CD4-positive, alpha-beta T cell (primary cell): ENCODE data around the gene OTUB1. TPM values are rescaled to one million over a fixed set of nuclear protein-coding genes. Genes with fewer than 3 reads are reported as not detected.

ENCODE experiments used
- ATAC-seq: fragments of 200-7000 bp; cut with Tn5 transposase; one replicate; pipeline ENCODE4 v1.10.0; 2022; ENCODE audit warnings: mild to moderate bottlenecking; ENCODE audit not compliant: poor library complexity
- CTCF ChIA-PET: fragments of 350-600 bp; sonication (Branson Sonifier 250); formaldehyde crosslinking; loops from one replicate; lab custom pipeline; 2021; ENCODE audit warnings: antibody characterized with exemption, inconsistent platforms; lab: Charles Lee
- POLR2A ChIA-PET: fragments of 350-600 bp; sonication (Branson Sonifier 250); formaldehyde crosslinking; loops from one replicate; lab custom pipeline; 2021; ENCODE audit warnings: antibody characterized with exemption, inconsistent platforms; lab: Charles Lee
- DNase-seq, 14 experiments: peaks; one replicate each; pipeline ENCODE4 v3.0.0-alpha.2; 2013 to 2020; ENCODE audit warnings: mixed read lengths in 2 of 14
- H3K27ac ChIP-seq, 2 donors: one replicate each; pipeline versions ENCODE4 v1.5.1 to v1.7.0; 2013; ENCODE audit warnings: low read length in 2 of 2, low read depth in 1 of 2, mild to moderate bottlenecking in 1 of 2
- H3K27me3 ChIP-seq, 2 experiments: 1 replicate in 1 of 2; 2 replicates in 1 of 2; pipeline versions ENCODE4 v1.6.1 to v1.7.0; 2013; ENCODE audit warnings: low read length in 2 of 2, control low read depth in 1 of 2, mild to moderate bottlenecking in 1 of 2, moderate library complexity in 1 of 2; ENCODE audit not compliant: insufficient read depth in 2 of 2, control insufficient read depth in 1 of 2
- H3K36me3 ChIP-seq: one replicate; pipeline ENCODE4 v1.6.1; 2013; ENCODE audit warnings: low read length, control low read depth; ENCODE audit not compliant: insufficient read depth
- H3K4me1 ChIP-seq: one replicate; pipeline ENCODE4 v1.6.1; 2013; ENCODE audit warnings: low read length, control low read depth; ENCODE audit not compliant: insufficient read depth
- H3K4me3 ChIP-seq: one replicate; pipeline ENCODE4 v1.5.1; 2013; ENCODE audit warnings: mild to moderate bottlenecking, low read length, moderate library complexity
- H3K9me3 ChIP-seq, 2 experiments: 1 replicate in 1 of 2; 2 replicates in 1 of 2; pipeline versions ENCODE4 v1.6.1 to v1.7.0; 2013; ENCODE audit warnings: low read length in 2 of 2, mild to moderate bottlenecking in 2 of 2, control low read depth in 1 of 2, moderate library complexity in 1 of 2; ENCODE audit not compliant: control insufficient read depth in 1 of 2, insufficient read depth in 1 of 2
- H3K27ac Mint-ChIP-seq: one replicate; pipeline ENCODE4 v1.8.0; 2020; ENCODE audit warnings: mixed read lengths
- H3K27me3 Mint-ChIP-seq: one replicate; pipeline ENCODE4 v1.8.0; 2021; ENCODE audit warnings: mixed read lengths
- H3K36me3 Mint-ChIP-seq: one replicate; pipeline ENCODE4 v1.8.0; 2021; ENCODE audit warnings: low read depth, mixed read lengths
- H3K4me1 Mint-ChIP-seq: one replicate; pipeline ENCODE4 v1.8.0; 2021; ENCODE audit warnings: low read depth, mixed read lengths
- H3K4me3 Mint-ChIP-seq: one replicate; pipeline ENCODE4 v1.8.0; 2020; ENCODE audit warnings: mild to moderate bottlenecking, mixed read lengths
- H3K9me3 Mint-ChIP-seq: one replicate; pipeline ENCODE4 v1.8.0; 2020; ENCODE audit warnings: mixed read lengths
- CTCF ChIP-seq: fragments of 200-600 bp; IDR thresholded peaks from one replicate; pipeline ENCODE4 v1.8.0; 2022; ENCODE audit warnings: antibody characterized with exemption, mild to moderate bottlenecking
- intact Hi-C, 2 experiments: fragments of 100-400 bp; cut with DNase I in 1 of 2; cut with micrococcal nuclease in 1 of 2; formaldehyde crosslinking; loops; one replicate each; pipeline versions ENCODE4 v1.15.1 to v1.9.0; 2023 to 2025; cut with DNase I, micrococcal nuclease
- total RNA-seq, 174 experiments: library from RNA in 2 of 174; stranded (reverse) in 2 of 174; gene quantifications; one replicate each; pipeline ENCODE4 v1.2.3 and lab custom pipeline; 2021 to 2026

Gene OTUB1
- total RNA-seq, 2 experiments from 2014 or later, result 57.5 to 60.0 TPM

- H3K36me3 ChIP-seq, result peaks cover 14% of the 10 kb centered on the region
- peaks cover 23% of the 10 kb centered on the region for H3K4me1 ChIP-seq
- no peak overlapping the region for H3K4me3 ChIP-seq
- ChIA-PET CTCF (no interaction called here), POLR2A (no interaction called here)
- no peaks in the 10 kb centered on the region for H3K9me3 ChIP-seq
- no peaks in the 10 kb centered on the region for H3K27me3 Mint-ChIP-seq
- no peak for DNase-seq
- H3K4me3 Mint-ChIP-seq, result no peak overlapping the region
- intact Hi-C loops, result no loop called here
- H3K27ac Mint-ChIP-seq, result no peak overlapping the region
- TF ChIP-seq CTCF, result no peak
- H3K27ac ChIP-seq, result no peak overlapping the region
- H3K4me1 Mint-ChIP-seq, result peaks cover 26% of the 10 kb centered on the region
- H3K9me3 Mint-ChIP-seq, result no peaks in the 10 kb centered on the region
- no peaks in the 10 kb centered on the region for H3K27me3 ChIP-seq
- no peak for ATAC-seq
- no peaks in the 10 kb centered on the region for H3K36me3 Mint-ChIP-seq
Measured at GRCh38 chr11:63941901-63942300, 44.3 kb upstream of the OTUB1 start.

GRCh38 chr11:63942803-63943202 is 43.4 kb upstream of the OTUB1 start:
- intact Hi-C loops, result no loop called here
- CTCF ChIA-PET, result no interaction called here

DNA sequence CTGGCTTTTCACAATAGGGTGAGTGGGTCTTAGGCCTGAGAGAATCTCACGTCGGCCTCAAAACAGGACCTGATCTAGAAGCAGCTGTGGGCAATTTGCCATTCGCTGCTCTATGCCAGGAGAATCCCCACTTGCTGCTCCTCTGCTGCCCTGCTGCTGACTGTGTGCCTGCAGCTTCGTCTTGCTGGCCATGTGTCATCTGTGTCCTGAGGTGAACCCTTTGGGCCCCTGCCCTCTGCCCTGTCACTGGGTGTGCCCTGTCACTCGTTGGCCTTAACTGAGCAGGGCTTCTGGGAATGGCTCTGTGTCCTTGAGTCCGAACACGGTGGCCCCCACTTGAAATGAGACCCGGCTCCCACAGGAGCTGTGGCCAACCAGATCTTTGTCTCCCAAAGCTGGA is 41.3 kb upstream of the OTUB1 start:
- Mint-ChIP-seq H3K4me1 (peaks cover 13% of the 10 kb centered on the region), H3K36me3 (no peaks in the 10 kb centered on the region), H3K27ac (no peak overlapping the region), H3K9me3 (no peaks in the 10 kb centered on the region), H3K27me3 (no peaks in the 10 kb centered on the region), H3K4me3 (no peak overlapping the region)
- peaks cover 15% of the 10 kb centered on the region for H3K36me3 ChIP-seq
- ChIA-PET POLR2A (interaction anchor here (1.5 to 3.8 kb wide), 2 partner anchors 23 to 107 kb away, joined by 3 to 36 read pairs; partner anchors contain the start of gene MARK2), CTCF (interaction anchor here (0.7 to 2.9 kb wide), 7 partner anchors 21 to 177 kb away, joined by 3 to 43 read pairs (median 6); partner anchors contain the start of genes COX8A, MARK2, RCOR2 and ZFTA)
- H3K9me3 ChIP-seq, result no peaks in the 10 kb centered on the region
- H3K4me3 ChIP-seq, result no peak overlapping the region
- H3K27me3 ChIP-seq, result no peaks in the 10 kb centered on the region
- H3K4me1 ChIP-seq, result peaks cover 4% of the 10 kb centered on the region
- intact Hi-C loops, result loop anchor here (1.0 kb wide), 1 partner anchor 108 kb away; no protein-coding TSS in a partner anchor
- no peak for TF ChIP-seq CTCF
- DNase-seq, result no peak
- ATAC-seq, result no peak
- H3K27ac ChIP-seq, result no peak overlapping the region

More at GRCh38 chr11:63942803-63943202, 43.4 kb upstream of the OTUB1 start:
- Mint-ChIP-seq H3K4me3 (no peak overlapping the region), H3K4me1 (peaks cover 26% of the 10 kb centered on the region), H3K36me3 (no peaks in the 10 kb centered on the region), H3K27ac (no peak overlapping the region), H3K27me3 (no peaks in the 10 kb centered on the region), H3K9me3 (no peaks in the 10 kb centered on the region)
- no peak for ATAC-seq
- Histone ChIP-seq H3K36me3 (peaks cover 15% of the 10 kb centered on the region), H3K4me1 (peaks cover 21% of the 10 kb centered on the region), H3K4me3 (no peak overlapping the region), H3K27me3 (no peaks in the 10 kb centered on the region), H3K27ac (no peak overlapping the region), H3K9me3 (no peaks in the 10 kb centered on the region)
- DNase-seq, result no peak
- TF ChIP-seq CTCF, result no peak
- POLR2A ChIA-PET, result no interaction called here
